Measurements from ENCODE around the gene NIT1.

DNA sequence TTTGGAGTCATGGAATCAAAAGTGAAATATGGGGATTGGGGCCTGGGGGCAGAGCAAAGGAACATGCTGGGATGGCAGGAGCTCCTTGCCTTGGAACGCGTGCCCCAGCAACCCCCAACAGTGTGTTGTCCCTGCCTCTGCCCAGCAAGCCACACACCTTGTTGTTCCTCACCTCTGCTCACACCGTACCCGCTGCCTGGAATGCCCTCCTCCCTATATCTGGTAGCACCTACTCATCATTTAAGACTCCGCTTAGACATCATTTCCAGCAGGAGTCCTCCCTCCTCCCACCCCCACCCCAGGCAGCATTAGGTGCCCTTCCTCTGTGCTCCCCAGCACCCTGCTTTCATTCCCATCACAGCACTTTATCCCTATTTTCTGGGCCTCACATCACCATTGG, 36.4 kb upstream of the NIT1 start:
- TF ChIP-seq CREB1 (IDR thresholded peaks at IDR 0.05; ENCODE audit: low read depth) (no peak), REST (IDR thresholded peaks at IDR 0.05; ENCODE audit: low read depth) (no peak), YY1 (IDR thresholded peaks at IDR 0.05; ENCODE audit: low read depth) (no peak), EP300 (IDR thresholded peaks at IDR 0.05; ENCODE audit: borderline replicate concordance) (no peak), FOXM1 (IDR thresholded peaks at IDR 0.05; ENCODE audit: borderline replicate concordance, low read depth) (no peak)
